Astrocyte (in vitro differentiated cells and primary cell): ENCODE measurements around the gene SFMBT2.

ENCODE experiments used
- EZH2 ChIP-seq: IDR thresholded peaks from 2 replicates; pipeline ENCODE4 v1.6.1; 2012; ENCODE audit warnings: mild to moderate bottlenecking, low read length, inconsistent platforms; ENCODE audit not compliant: insufficient read depth
- TF ChIP-seq, protein P1 (sequence below): IDR thresholded peaks from 2 replicates; pipeline ENCODE4 v1.5.1; 2011; ENCODE audit warnings: low read depth, mild to moderate bottlenecking, inconsistent platforms, low read length, moderate library complexity; ENCODE audit not compliant: insufficient read depth

DNA sequence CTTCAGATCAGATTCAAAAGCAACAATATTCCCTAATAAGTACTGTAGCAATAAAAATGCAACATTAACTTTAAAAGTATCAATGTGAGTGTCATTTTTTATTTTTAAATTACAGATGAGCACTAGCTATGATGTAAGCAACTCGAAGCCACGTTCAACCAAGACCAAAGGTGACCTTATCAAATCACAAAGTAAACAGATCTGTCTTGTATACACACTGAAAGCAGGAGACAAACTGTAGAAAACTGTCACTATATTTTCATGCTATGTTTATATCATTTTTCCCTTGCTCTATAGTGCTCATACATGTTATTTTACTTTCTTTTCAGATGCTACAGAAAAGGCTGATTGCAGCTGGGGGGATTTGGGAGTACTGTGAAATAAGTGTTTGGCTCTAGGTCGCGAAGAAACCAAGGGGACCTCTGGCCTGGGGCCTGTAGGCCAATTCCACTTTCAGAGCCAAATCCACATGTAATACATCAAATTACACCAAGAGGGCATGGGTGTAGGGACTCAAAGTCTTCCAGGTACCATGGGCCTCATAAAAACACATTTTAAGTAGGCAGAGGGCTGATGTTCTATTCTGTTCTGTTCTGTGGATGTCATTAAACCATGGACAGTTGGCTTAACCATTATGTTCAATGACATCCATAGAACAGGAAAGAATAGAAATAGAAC lies 245.2 kb downstream of the SFMBT2 start:
- TF ChIP-seq, protein P1, sequence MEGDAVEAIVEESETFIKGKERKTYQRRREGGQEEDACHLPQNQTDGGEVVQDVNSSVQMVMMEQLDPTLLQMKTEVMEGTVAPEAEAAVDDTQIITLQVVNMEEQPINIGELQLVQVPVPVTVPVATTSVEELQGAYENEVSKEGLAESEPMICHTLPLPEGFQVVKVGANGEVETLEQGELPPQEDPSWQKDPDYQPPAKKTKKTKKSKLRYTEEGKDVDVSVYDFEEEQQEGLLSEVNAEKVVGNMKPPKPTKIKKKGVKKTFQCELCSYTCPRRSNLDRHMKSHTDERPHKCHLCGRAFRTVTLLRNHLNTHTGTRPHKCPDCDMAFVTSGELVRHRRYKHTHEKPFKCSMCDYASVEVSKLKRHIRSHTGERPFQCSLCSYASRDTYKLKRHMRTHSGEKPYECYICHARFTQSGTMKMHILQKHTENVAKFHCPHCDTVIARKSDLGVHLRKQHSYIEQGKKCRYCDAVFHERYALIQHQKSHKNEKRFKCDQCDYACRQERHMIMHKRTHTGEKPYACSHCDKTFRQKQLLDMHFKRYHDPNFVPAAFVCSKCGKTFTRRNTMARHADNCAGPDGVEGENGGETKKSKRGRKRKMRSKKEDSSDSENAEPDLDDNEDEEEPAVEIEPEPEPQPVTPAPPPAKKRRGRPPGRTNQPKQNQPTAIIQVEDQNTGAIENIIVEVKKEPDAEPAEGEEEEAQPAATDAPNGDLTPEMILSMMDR: no peak
- no peak for TF ChIP-seq EZH2
